GM12875 (cell line): Measurements from ENCODE around the gene SLC10A7.

ENCODE experiments used
- H3K4me3 ChIP-seq: one replicate; pipeline ENCODE4 v1.5.1; 2011; ENCODE audit warnings: low read depth, low read length, control low read depth
- TF ChIP-seq, protein P1 (sequence below): IDR thresholded peaks from 2 replicates; pipeline ENCODE4 v1.5.1; 2011; ENCODE audit warnings: low read depth, mild to moderate bottlenecking, control low read depth, inconsistent platforms, low read length, moderate library complexity, borderline replicate concordance; ENCODE audit not compliant: insufficient read depth

SLC10A7 gene

DNA sequence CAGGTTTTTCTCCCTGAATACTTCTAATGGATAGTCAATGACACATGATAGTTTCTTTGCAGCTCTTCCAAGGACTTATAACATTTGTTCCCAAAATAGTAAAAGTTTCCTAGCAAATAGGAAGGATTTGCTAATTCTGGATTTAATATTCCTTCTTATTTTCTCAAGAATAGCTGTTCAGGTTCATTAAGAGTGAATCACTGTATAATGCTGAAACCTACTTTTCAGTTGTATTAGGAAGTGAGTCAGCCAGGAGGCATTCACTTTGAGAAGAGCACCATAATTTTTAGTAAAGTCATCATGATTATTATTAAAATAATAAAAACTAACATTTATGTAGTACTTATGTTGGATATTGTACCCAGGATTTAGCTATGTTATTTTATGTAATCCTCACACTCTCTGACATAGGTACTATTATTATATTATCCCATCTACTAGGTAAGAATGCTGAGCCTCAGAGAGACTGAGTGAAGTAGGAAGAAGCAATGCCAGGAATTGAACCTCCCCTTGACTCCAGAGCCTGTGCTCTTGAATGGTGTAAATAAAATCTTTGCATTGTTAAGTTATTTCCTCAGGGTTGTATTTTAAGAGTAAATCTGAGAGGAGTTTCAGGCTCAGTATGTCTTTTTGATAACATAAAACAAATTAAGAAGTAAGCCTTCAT, 192.6 kb downstream of the SLC10A7 start:
- TF ChIP-seq, protein P1, sequence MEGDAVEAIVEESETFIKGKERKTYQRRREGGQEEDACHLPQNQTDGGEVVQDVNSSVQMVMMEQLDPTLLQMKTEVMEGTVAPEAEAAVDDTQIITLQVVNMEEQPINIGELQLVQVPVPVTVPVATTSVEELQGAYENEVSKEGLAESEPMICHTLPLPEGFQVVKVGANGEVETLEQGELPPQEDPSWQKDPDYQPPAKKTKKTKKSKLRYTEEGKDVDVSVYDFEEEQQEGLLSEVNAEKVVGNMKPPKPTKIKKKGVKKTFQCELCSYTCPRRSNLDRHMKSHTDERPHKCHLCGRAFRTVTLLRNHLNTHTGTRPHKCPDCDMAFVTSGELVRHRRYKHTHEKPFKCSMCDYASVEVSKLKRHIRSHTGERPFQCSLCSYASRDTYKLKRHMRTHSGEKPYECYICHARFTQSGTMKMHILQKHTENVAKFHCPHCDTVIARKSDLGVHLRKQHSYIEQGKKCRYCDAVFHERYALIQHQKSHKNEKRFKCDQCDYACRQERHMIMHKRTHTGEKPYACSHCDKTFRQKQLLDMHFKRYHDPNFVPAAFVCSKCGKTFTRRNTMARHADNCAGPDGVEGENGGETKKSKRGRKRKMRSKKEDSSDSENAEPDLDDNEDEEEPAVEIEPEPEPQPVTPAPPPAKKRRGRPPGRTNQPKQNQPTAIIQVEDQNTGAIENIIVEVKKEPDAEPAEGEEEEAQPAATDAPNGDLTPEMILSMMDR: no peak

DNA sequence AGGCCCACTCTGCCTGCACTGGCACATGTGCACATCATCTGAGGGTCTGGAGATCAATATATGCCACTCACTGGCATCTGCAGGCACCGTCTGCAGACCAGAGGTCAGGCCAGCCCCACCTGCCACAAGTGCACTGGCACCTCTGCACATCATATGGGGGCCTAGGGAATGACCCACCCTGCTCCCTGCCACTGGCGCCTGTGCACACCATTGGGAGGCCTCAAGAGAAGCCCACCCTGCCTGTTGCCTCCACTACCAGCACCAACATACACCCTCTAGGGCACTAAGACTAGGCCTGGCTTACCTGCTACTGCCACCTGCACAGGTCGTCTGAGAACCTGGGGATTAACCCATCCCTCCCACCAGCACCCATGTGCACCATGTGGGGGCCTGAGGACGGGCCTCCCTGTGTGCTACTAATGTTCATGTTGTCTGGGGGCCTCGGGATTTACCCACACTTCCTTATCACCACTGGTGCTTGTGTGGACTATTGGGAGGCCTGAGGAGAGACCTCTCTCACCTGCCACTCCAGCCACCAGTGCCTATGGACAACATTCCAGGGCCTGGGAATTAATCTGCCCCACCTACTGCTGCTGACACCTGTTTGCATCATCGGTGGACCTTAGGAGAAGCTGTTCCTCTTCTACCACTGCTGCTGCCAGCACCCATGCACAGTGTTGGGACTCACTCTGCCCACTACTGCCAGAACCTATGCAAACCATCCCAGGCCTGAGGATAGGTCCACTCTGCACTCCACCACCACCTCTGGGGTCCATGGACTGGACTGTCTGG, 193.7 kb downstream of the SLC10A7 start:
- no peak overlapping the region for H3K4me3 ChIP-seq
- TF ChIP-seq, protein P1: no peak

More for the DNA sequence above, 192.6 kb downstream of the SLC10A7 start:
- H3K4me3 ChIP-seq: no peak overlapping the region

DNA sequence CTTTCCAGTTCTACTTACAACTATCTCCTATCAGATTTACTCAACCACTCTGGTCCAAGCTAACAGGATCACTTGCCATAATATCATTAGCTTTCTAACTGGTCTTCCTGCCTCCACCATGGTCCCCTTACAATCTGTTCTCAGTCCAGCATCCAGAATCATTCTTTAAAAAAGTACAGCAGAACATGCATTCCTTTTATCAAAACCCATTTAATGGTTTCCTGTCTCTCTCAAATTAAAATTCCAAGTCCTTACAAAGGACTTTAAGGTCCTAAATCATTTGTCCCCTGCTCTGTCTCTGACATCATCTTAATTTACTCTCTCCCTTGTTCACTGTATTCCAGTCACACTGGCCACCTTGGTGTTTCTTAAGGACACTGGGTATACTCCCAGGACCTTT, 202.8 kb downstream of the SLC10A7 start:
- H3K4me3 ChIP-seq: no peak overlapping the region
- TF ChIP-seq, protein P1: no peak

DNA sequence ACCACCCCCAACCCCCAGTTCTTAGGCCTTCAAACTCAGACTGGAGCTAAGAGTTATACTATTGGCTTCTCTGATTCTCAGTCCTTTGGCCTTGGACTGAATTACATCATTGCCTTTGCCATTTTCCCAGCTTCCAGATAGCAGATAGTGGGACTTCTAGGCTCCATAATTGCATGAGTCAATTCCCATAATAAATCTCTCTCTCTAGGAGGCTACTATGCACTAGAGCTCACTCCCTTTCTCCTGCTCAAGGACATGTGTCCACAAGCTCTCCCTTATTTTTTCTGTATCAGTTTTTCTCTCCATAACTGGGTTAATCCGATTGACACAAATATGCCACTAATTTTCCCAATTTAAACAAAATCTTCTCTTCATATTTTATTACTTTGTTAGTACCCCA, 204.0 kb downstream of the SLC10A7 start:
- H3K4me3 ChIP-seq: no peak overlapping the region
- TF ChIP-seq, protein P1: no peak

DNA sequence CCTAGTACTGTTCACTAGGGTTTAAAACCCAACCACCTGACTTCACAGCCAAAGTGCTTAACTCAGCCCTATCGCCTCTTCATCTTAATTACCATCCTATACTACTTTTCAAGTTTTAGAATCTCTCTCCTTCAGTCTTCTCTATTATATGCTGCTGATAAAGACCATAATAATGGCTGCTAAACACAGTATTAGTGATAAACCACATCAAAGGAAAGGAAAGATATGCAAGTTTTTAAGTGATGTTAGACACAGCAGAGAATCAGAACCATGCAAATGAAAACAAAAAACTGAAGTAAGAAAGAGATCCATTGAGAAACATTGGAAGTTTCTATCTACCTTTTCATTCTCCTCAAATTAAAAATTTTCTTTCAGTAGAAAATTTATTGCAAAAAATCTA, 206.6 kb downstream of the SLC10A7 start:
- no peak overlapping the region for H3K4me3 ChIP-seq
- TF ChIP-seq, protein P1: no peak

DNA sequence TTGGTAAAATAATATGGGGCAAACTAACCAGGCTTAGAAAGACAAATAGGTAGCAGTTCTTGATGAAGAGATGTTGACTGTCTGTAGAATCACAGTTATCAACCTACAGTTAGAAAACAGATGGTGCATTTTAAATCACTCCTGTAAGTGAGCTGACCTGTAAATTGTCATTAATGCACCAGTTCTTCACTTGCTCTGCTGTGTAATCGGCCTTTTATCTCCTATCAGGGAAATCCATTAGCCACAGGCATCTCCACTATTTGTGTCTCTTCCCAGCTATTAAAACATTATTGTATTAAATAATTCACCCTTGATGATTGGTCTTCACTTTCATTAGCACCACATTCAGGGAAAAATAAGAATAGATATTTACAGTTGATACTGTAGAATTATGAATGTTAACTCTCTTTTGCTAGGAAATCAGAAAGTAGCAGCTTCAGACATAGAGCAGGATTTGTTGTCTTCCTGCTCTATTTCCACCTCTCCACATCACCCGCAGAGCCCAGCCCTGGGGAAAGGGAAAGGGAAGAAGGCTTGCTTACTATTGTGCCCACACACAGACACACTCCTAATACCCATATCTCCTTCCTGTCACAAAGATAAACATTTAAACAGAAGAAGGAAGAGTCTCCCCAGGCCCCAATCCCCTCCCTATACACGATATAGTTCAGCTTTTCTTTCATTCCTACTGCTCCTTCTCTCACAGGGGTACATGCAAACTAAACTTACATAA, 210.3 kb downstream of the SLC10A7 start:
- H3K4me3 ChIP-seq: no peak overlapping the region
- TF ChIP-seq, protein P1: no peak
